Measurements from ENCODE around the gene OGDH. TPM values are rescaled to one million over a fixed set of nuclear protein-coding genes. Genes with fewer than 3 reads are reported as not detected.

Gene OGDH
- total and polyA plus RNA-seq, 4 donors, result 39.0 to 142 (median 59.9) TPM

DNA sequence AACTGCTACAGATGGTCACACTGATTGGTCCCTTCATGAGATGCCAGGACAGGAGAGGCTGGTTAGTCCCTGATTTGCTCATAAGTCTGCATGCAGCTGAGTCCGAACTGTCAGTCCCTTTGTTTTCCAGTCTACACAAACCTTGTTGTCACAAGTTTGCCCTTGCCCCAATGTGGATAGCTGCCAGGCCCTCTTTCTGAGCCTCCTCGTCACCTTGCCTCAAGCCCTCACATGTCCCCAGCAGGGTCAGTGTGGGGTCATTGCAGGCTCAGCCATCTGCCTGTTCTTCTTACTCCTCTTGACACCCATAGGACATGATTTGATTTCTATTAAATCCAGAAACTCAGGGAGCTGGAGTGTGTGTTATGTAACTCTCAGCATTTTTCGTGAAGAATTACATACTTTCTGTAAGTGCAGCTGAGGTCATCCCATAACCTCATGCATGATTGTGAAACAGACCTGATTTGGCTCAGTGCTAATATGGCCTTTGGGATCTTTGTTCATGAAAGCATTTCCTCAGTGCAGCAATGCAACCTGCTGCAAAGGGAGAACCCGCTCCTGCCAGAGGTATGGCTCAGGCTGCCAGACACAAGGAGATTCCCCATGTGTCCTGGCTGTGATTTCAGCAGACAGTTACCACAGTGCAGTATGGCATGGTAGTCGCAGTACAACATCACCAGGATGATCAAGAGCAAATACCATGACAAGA is 72.2 kb downstream of the OGDH start:
- peak overlapping the region; percentile 37 to 65 for H3K27ac ChIP-seq (ENCODE audit: low read depth in 1 of 2, low read length in 1 of 2)
- H3K9me3 ChIP-seq (ENCODE audit: control insufficient read depth in 4 of 4, insufficient read depth in 3 of 4, low read length in 3 of 4), result no peaks in the 10 kb centered on the region
- peaks cover 0 to 6% (median 0%) of the 10 kb centered on the region in 5 donors for H3K4me1 ChIP-seq (ENCODE audit: control insufficient read depth in 5 of 5, insufficient read depth in 5 of 5, low read length in 5 of 5)
- no peak overlapping the region for H3K9ac ChIP-seq (ENCODE audit: insufficient read depth in 1 of 2, low read length in 2 of 2)
- DNase-seq (peak in 1 of 3 donors; percentile 17), ATAC-seq (ENCODE audit: insufficient read depth, low FRiP score) (peak; percentile 62)
- no peaks in the 10 kb centered on the region for H3K27me3 ChIP-seq (ENCODE audit: control insufficient read depth in 3 of 3, insufficient read depth in 3 of 3, low read length in 2 of 3)
- H3K4me3 ChIP-seq, result no peak overlapping the region
- 63 to 67% methylated on average over 5 of the region's 5 CpGs for whole genome bisulfite sequencing, 2 donors
- TF ChIP-seq, protein P1, sequence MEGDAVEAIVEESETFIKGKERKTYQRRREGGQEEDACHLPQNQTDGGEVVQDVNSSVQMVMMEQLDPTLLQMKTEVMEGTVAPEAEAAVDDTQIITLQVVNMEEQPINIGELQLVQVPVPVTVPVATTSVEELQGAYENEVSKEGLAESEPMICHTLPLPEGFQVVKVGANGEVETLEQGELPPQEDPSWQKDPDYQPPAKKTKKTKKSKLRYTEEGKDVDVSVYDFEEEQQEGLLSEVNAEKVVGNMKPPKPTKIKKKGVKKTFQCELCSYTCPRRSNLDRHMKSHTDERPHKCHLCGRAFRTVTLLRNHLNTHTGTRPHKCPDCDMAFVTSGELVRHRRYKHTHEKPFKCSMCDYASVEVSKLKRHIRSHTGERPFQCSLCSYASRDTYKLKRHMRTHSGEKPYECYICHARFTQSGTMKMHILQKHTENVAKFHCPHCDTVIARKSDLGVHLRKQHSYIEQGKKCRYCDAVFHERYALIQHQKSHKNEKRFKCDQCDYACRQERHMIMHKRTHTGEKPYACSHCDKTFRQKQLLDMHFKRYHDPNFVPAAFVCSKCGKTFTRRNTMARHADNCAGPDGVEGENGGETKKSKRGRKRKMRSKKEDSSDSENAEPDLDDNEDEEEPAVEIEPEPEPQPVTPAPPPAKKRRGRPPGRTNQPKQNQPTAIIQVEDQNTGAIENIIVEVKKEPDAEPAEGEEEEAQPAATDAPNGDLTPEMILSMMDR (IDR thresholded peaks at IDR 0.05; ENCODE audit: control extremely low read depth, extremely low read depth), result no peak
- H3K36me3 ChIP-seq (ENCODE audit: control insufficient read depth in 4 of 4, insufficient read depth in 4 of 4, low read length in 4 of 4), result peaks cover 30 to 45% (median 31%) of the 10 kb centered on the region in 4 donors

DNA sequence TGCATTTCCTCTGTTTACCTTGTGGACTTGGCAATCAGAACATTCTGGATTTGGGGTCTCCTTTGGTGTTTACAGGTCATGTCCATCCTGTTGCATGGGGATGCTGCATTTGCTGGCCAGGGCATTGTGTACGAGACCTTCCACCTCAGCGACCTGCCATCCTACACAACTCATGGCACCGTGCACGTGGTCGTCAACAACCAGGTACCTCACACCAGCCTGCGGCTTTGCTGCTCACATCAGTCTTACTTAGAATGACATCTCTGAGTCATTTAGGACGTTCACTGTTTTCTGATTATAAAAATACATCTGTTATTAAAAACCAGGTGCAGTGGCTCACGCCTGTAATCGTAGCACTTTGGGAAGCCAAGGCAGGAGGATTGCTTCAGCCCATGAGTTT is 75.2 kb downstream of the OGDH start:
- TF ChIP-seq, protein P1 (IDR thresholded peaks at IDR 0.05; ENCODE audit: control extremely low read depth, extremely low read depth), result no peak
- no peaks in the 10 kb centered on the region for H3K9me3 ChIP-seq (ENCODE audit: control insufficient read depth in 4 of 4, insufficient read depth in 3 of 4, low read length in 3 of 4)
- peaks cover 14 to 27% (median 20%) of the 10 kb centered on the region in 4 donors for H3K36me3 ChIP-seq (ENCODE audit: control insufficient read depth in 4 of 4, insufficient read depth in 4 of 4, low read length in 4 of 4)
- no peak overlapping the region for H3K27ac ChIP-seq (ENCODE audit: low read depth in 1 of 2, low read length in 1 of 2)
- no peak overlapping the region for H3K4me3 ChIP-seq
- peaks cover 0 to 9% (median 0%) of the 10 kb centered on the region in 5 donors for H3K4me1 ChIP-seq (ENCODE audit: control insufficient read depth in 5 of 5, insufficient read depth in 5 of 5, low read length in 5 of 5)
- WGBS, 2 donors, result 96 to 98% methylated on average over 9 of the region's 9 CpGs
- H3K9ac ChIP-seq (ENCODE audit: insufficient read depth in 1 of 2, low read length in 2 of 2), result no peak overlapping the region
- DNase-seq, result no peak
- no peak for ATAC-seq (ENCODE audit: insufficient read depth, low FRiP score)
- no peaks in the 10 kb centered on the region for H3K27me3 ChIP-seq (ENCODE audit: control insufficient read depth in 3 of 3, insufficient read depth in 3 of 3, low read length in 2 of 3)

DNA sequence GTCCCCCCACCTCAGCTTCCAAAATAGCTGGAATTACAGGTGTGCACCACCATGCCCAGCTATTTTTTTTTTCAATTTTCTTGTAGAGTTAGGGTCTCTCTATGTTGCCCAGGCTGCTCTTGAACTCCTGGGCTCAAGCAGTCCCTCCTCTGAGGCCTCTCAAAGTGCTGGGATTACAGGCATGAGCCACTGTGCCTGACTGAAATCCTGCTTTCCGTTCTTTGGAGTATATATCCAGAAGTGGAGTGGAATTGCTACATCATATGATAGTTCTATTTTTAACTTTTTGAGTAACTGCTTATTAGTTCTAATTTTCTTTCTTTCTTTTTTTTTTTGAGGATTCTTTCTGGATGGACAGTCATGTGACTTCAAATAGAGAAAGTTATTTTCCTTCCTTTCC is 79.3 kb downstream of the OGDH start:
- H3K27me3 ChIP-seq (ENCODE audit: control insufficient read depth in 3 of 3, insufficient read depth in 3 of 3, low read length in 2 of 3), result no peaks in the 10 kb centered on the region
- H3K9ac ChIP-seq (ENCODE audit: insufficient read depth in 1 of 2, low read length in 2 of 2), result no peak overlapping the region
- H3K36me3 ChIP-seq (ENCODE audit: control insufficient read depth in 4 of 4, insufficient read depth in 4 of 4, low read length in 4 of 4), result peaks cover 8 to 21% (median 19%) of the 10 kb centered on the region in 4 donors
- peak overlapping the region in 1 of 2 donors; percentile 69 for H3K27ac ChIP-seq (ENCODE audit: low read depth in 1 of 2, low read length in 1 of 2)
- TF ChIP-seq, protein P1 (IDR thresholded peaks at IDR 0.05; ENCODE audit: control extremely low read depth, extremely low read depth), result no peak
- ATAC-seq (ENCODE audit: insufficient read depth, low FRiP score) (no peak), DNase-seq (no peak)
- 58 to 68% methylated on average over 1 of the region's 1 CpG for WGBS, 2 donors
- no peak overlapping the region for H3K4me3 ChIP-seq
- H3K4me1 ChIP-seq (ENCODE audit: control insufficient read depth in 5 of 5, insufficient read depth in 5 of 5, low read length in 5 of 5), result peaks cover 0 to 3% (median 0%) of the 10 kb centered on the region in 5 donors
- H3K9me3 ChIP-seq (ENCODE audit: control insufficient read depth in 4 of 4, insufficient read depth in 3 of 4, low read length in 3 of 4), result no peaks in the 10 kb centered on the region
